ENCODE measurements around the gene MEIOB. TPM values are rescaled to one million over a fixed set of nuclear protein-coding genes. Genes with fewer than 3 reads are reported as not detected.
A peak's percentile ranks its signal among the peaks of the same experiment; 100 is the strongest.

The MEIOB gene
- total RNA-seq, 6 experiments from 2014 or later: 0.39 to 0.40 TPM; not detected in 4

DNA sequence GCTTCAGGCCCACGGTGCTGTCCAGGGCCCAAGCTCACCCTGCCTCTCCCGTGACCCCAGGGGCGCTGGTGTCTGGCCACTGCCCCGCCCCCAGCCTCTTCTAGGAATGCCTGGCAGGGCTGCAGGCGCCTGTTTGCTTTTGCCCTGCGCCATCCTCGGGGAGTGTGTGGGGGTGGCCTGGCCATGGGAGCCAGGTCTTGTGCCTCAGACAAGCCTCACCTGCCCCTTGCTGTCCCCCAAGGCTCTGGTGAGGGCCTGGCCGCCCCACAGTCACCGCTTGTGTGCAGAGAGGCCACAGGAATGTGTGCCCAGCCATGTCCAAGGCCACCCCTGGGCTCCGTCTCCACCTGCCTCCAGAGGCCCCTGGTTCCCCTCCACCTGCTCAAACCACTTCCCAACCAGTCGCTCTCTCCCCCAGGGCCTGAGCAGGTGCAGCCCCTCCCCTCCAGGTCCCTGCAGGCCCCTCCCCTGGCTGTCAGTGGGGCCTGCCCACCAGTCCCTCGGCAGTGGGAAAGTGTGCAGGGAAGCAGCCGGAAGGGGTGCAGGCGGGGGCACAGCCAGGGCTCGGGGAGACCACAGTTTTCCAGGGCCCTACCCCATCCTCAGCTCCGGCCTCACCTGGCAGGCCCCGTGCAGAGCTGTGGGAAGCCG is 77.6 kb downstream of the MEIOB start:
- no peak for TF ChIP-seq POLR2A (IDR thresholded peaks at IDR 0.05)
- TF ChIP-seq, protein P1, sequence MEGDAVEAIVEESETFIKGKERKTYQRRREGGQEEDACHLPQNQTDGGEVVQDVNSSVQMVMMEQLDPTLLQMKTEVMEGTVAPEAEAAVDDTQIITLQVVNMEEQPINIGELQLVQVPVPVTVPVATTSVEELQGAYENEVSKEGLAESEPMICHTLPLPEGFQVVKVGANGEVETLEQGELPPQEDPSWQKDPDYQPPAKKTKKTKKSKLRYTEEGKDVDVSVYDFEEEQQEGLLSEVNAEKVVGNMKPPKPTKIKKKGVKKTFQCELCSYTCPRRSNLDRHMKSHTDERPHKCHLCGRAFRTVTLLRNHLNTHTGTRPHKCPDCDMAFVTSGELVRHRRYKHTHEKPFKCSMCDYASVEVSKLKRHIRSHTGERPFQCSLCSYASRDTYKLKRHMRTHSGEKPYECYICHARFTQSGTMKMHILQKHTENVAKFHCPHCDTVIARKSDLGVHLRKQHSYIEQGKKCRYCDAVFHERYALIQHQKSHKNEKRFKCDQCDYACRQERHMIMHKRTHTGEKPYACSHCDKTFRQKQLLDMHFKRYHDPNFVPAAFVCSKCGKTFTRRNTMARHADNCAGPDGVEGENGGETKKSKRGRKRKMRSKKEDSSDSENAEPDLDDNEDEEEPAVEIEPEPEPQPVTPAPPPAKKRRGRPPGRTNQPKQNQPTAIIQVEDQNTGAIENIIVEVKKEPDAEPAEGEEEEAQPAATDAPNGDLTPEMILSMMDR (IDR thresholded peaks at IDR 0.05): no peak
- H3K27me3 ChIP-seq: no peaks in the 10 kb centered on the region
- H3K9me3 ChIP-seq: no peaks in the 10 kb centered on the region
- H3K4me1 ChIP-seq: peaks cover 0 to 38% (median 6%) of the 10 kb centered on the region in 4 donors
- intact Hi-C loops (cut with DNase I): no loop called here
- DNase-seq (peak; percentile 82 to 93 (median 90)), ATAC-seq (peak; percentile 73 to 82 (median 76))
- peak overlapping the region in 2 of 3 donors; percentile 73 to 78 for H3K27ac ChIP-seq
- peaks cover 0 to 13% (median 3%) of the 10 kb centered on the region in 4 donors for H3K36me3 ChIP-seq
- H3K4me3 ChIP-seq: peak overlapping the region; percentile 45 to 74 (median 73)
- 40% methylated on average over 3 of the region's 18 CpGs for WGBS (ENCODE audit: insufficient coverage, low coverage, low lambda C conversion rate, missing lambda C conversion rate)

DNA sequence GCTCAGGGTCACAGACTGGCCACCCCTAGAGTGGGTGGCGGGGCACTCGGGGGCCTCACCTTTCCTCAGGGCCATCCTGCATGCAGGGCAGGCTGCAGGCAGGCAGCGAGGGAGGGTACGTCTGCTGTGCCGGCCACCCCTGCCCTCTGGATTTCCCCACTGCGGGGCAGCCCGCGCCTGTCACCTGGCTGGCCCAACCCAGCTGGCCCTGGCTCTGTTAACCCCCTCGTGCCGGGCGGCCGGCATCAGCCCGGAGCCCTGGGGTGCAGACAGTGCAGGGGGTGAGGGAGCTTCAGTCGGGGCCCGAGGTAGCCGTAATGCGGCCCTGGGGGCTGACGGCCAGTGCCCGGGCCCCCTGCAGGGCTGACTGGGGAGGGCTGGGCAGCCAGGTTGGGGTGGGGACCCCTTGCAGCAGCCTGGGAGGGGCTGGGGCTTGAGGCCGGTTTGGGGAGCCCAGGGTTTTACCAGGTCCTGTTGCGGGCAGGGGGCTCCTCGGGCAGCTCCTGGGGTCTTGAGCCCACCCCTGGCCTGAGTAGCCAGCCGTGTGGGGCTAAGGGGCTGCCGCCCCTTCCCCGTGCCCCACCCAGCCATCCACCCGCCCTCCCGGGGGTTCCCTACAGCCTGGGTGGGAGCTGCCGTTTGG is 78.3 kb downstream of the MEIOB start, which contains the start of gene IGFALS:
Gene IGFALS, minus strand, starts transcription at position 128 of the 643 bp plus-strand sequence. Its CDS starts 53 bp downstream, at position 75.
- TF ChIP-seq, protein P1 (IDR thresholded peaks at IDR 0.05): no peak
- TF ChIP-seq POLR2A (IDR thresholded peaks at IDR 0.05): no peak
- H3K27ac ChIP-seq: peak within 1 kb of the TSS; percentile 47 to 78 (median 73)
- H3K4me1 ChIP-seq: peaks cover 0 to 38% (median 6%) of the 10 kb centered on the region in 4 donors

DNA sequence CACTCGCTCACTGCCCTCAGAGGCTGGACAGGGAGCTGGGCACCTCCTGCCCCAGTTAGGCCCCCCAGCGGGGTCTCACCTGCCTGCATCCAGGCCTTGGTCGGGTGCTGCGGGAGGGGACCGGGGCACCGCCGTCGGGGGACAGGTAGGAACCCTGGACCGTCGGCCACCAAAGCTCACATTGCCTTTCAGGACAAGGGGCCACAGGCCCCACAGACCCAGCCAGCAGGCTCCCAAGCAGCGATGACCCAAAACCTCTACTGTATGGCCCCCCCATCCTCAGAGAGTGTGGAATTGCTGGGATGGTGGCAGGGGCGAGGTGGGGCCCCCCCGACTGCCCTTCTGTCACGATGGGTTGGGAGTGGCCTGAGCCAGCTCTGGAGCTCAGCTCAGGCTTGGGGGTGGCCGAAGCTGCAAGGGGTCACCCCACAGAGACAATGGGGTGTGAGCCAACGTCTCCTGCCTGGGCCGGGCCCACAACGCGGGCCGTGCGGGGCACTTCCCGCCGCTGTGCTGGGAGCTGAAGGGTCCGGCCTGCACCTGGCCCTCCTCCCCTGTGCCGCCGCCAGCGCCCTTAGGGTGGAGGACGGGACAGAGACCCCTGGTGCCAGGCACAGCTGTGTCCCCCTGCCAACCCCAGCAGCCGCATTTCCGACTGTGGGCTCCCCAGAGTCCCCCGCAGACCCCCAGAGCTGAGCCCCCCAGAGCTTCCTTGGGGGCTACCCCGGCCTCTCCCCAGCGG is 79.0 kb downstream of the MEIOB start:
- Histone ChIP-seq H3K4me3 (peak overlapping the region; percentile 45 to 74 (median 73)), H3K27ac (peak overlapping the region in 2 of 3 donors; percentile 73 to 78), H3K27me3 (no peaks in the 10 kb centered on the region), H3K36me3 (peaks cover 0 to 14% (median 7%) of the 10 kb centered on the region in 4 donors), H3K9me3 (no peaks in the 10 kb centered on the region), H3K4me1 (peaks cover 0 to 38% (median 6%) of the 10 kb centered on the region in 4 donors)
- DNase-seq (peak in 2 of 3 donors; percentile 27 to 50), ATAC-seq (peak in 3 of 4 donors; percentile 1 to 3 (median 3))
- intact Hi-C loops (cut with DNase I): no loop called here
- TF ChIP-seq POLR2A (IDR thresholded peaks at IDR 0.05): no peak
- TF ChIP-seq, protein P1 (IDR thresholded peaks at IDR 0.05): no peak
- WGBS (ENCODE audit: insufficient coverage, low coverage, low lambda C conversion rate, missing lambda C conversion rate): 48% methylated on average over 9 of the region's 33 CpGs

More for the DNA sequence above, 78.3 kb downstream of the MEIOB start, which contains the start of gene IGFALS:
- Histone ChIP-seq H3K4me3 (peak within 1 kb of the TSS; percentile 45 to 74 (median 73)), H3K27me3 (no peaks in the 10 kb centered on the region), H3K9me3 (no peaks in the 10 kb centered on the region), H3K36me3 (peaks cover 0 to 14% (median 6%) of the 10 kb centered on the region in 4 donors)
- ATAC-seq (peak; percentile 77 to 80 (median 79)), DNase-seq (peak; percentile 83 to 89 (median 89))
- intact Hi-C loops (cut with DNase I): no loop called here
- WGBS (ENCODE audit: insufficient coverage, low coverage, low lambda C conversion rate, missing lambda C conversion rate): no CpG with 5 or more reads among the region's 28 CpGs

Measured in right lobe of liver (tissue), 6 donors.